H9 (cell line): ENCODE data around the gene PYGB. TPM values are rescaled to one million over a fixed set of nuclear protein-coding genes. Genes with fewer than 3 reads are reported as not detected.

Experiments used
- DNase-seq: peaks from one replicate; pipeline ENCODE4 v3.0.0-alpha.2; 2017
- H2AFZ ChIP-seq: one replicate; pipeline ENCODE4 v1.6.1; 2013; ENCODE audit warnings: mild to moderate bottlenecking, low read length, control low read depth, moderate library complexity
- H2AK5ac ChIP-seq: 2 replicates; pipeline ENCODE4 v1.6.1; 2013; ENCODE audit warnings: low read length, control low read depth, mixed read lengths; ENCODE audit not compliant: insufficient read length
- H2BK120ac ChIP-seq: one replicate; pipeline ENCODE4 v1.6.1; 2013; ENCODE audit warnings: low read depth, mild to moderate bottlenecking, low read length, control low read depth, inconsistent platforms; ENCODE audit not compliant: poor library complexity, severe bottlenecking
- H2BK12ac ChIP-seq: 2 replicates; pipeline ENCODE4 v1.6.1; 2013; ENCODE audit warnings: low read length, control low read depth, mixed read lengths, low read depth; ENCODE audit not compliant: insufficient read length
- H2BK15ac ChIP-seq: 2 replicates; pipeline ENCODE4 v1.6.1; 2013; ENCODE audit warnings: low read depth, low read length, control low read depth
- H2BK20ac ChIP-seq: one replicate; pipeline ENCODE4 v1.6.1; 2013; ENCODE audit warnings: low read depth, mild to moderate bottlenecking, low read length, control low read depth, inconsistent platforms; ENCODE audit not compliant: poor library complexity, severe bottlenecking
- H2BK5ac ChIP-seq: 2 replicates; pipeline ENCODE4 v1.6.1; 2013; ENCODE audit warnings: low read length, control low read depth, mixed read lengths; ENCODE audit not compliant: insufficient read length
- H3K14ac ChIP-seq: 2 replicates; pipeline ENCODE4 v1.6.1; 2013; ENCODE audit warnings: low read length, control low read depth; ENCODE audit not compliant: insufficient read depth
- H3K18ac ChIP-seq: 2 replicates; pipeline ENCODE4 v1.6.1; 2013; ENCODE audit warnings: low read depth, mild to moderate bottlenecking, mixed read lengths, low read length, control low read depth; ENCODE audit not compliant: insufficient read length
- H3K23ac ChIP-seq: 2 replicates; pipeline ENCODE4 v1.6.1; 2013; ENCODE audit warnings: low read length, control low read depth, mixed read lengths, low read depth; ENCODE audit not compliant: insufficient read length
- H3K23me2 ChIP-seq: 2 replicates; pipeline ENCODE4 v1.6.1; 2013; ENCODE audit warnings: low read depth, mild to moderate bottlenecking, mixed read lengths, low read length, control low read depth; ENCODE audit not compliant: insufficient read length, poor library complexity, severe bottlenecking
- H3K27ac ChIP-seq: 2 replicates; pipeline ENCODE4 v1.5.1; 2013; ENCODE audit warnings: low read length, control low read depth, mixed read lengths, low read depth; ENCODE audit not compliant: insufficient read length
- H3K27me3 ChIP-seq: 2 replicates; pipeline ENCODE4 v1.6.1; 2013; ENCODE audit warnings: low read length, control low read depth, inconsistent platforms; ENCODE audit not compliant: insufficient read depth
- H3K4ac ChIP-seq: 2 replicates; pipeline ENCODE4 v1.6.1; 2013; ENCODE audit warnings: low read depth, mild to moderate bottlenecking, control low read depth, inconsistent platforms, low read length, moderate library complexity
- H3K4me1 ChIP-seq: 2 replicates; pipeline ENCODE4 v1.6.1; 2013; ENCODE audit warnings: low read length, control low read depth, inconsistent platforms; ENCODE audit not compliant: insufficient read depth
- H3K4me2 ChIP-seq: 2 replicates; pipeline ENCODE4 v1.6.1; 2013; ENCODE audit warnings: low read length, control low read depth, mixed read lengths; ENCODE audit not compliant: insufficient read length, insufficient read depth
- H3K56ac ChIP-seq: 2 replicates; pipeline ENCODE4 v1.6.1; 2013; ENCODE audit warnings: low read depth, mild to moderate bottlenecking, mixed read lengths, low read length, control low read depth; ENCODE audit not compliant: insufficient read length
- H3K79me1 ChIP-seq: 2 replicates; pipeline ENCODE4 v1.6.1; 2013; ENCODE audit warnings: low read depth, mild to moderate bottlenecking, moderate library complexity, low read length, control low read depth, inconsistent platforms; ENCODE audit not compliant: insufficient read depth, poor library complexity, severe bottlenecking
- H3K79me2 ChIP-seq: 2 replicates; pipeline ENCODE4 v1.6.1; 2013; ENCODE audit warnings: low read length, control low read depth, inconsistent platforms; ENCODE audit not compliant: insufficient read depth
- H3K9ac ChIP-seq: 2 replicates; pipeline ENCODE4 v1.6.1; 2013; ENCODE audit warnings: low read length, control low read depth, mixed read lengths; ENCODE audit not compliant: insufficient read length; ENCODE audit errors: extremely low read depth
- H3K9me3 ChIP-seq: one replicate; pipeline ENCODE4 v1.6.1; 2013; ENCODE audit warnings: low read depth, low read length, inconsistent platforms; ENCODE audit not compliant: control insufficient read depth
- H3T11ph ChIP-seq: one replicate; pipeline ENCODE4 v1.6.1; 2013; ENCODE audit warnings: mild to moderate bottlenecking, low read length, control low read depth, inconsistent platforms
- H4K20me1 ChIP-seq: one replicate; pipeline ENCODE4 v1.6.1; 2013; ENCODE audit not compliant: control insufficient read depth, insufficient read length, insufficient read depth
- H4K5ac ChIP-seq: 2 replicates; pipeline ENCODE4 v1.6.1; 2013; ENCODE audit warnings: low read depth, mild to moderate bottlenecking, mixed read lengths, low read length, control low read depth; ENCODE audit not compliant: insufficient read length
- H4K8ac ChIP-seq: replicated peaks from 2 replicates; pipeline ENCODE4 v1.6.1; 2013; ENCODE audit warnings: low read length, control low read depth, mixed read lengths, low read depth; ENCODE audit not compliant: insufficient read length
- H4K91ac ChIP-seq: 2 replicates; pipeline ENCODE4 v1.6.1; 2013; ENCODE audit warnings: low read depth, mild to moderate bottlenecking, moderate library complexity, mixed read lengths, low read length, control low read depth; ENCODE audit not compliant: insufficient read length
- H3K27ac Mint-ChIP-seq, 3 experiments: 2 replicates in 2 of 3; 3 replicates in 1 of 3; pipeline ENCODE4 v1.8.0; 2020 to 2021; ENCODE audit warnings: mixed read lengths in 3 of 3, mild to moderate bottlenecking in 1 of 3, moderate library complexity in 1 of 3
- H3K27me3 Mint-ChIP-seq: 2 replicates; pipeline ENCODE4 v1.8.0; 2021; ENCODE audit warnings: low read depth, mild to moderate bottlenecking, moderate library complexity, mixed read lengths
- H3K36me3 Mint-ChIP-seq, 3 experiments: 2 replicates in 2 of 3; 3 replicates in 1 of 3; pipeline ENCODE4 v1.8.0; 2020 to 2021; ENCODE audit warnings: low read depth in 3 of 3, mixed read lengths in 3 of 3; ENCODE audit not compliant: insufficient read depth in 1 of 3
- H3K4me1 Mint-ChIP-seq, 2 experiments: 2 replicates each; pipeline ENCODE4 v1.8.0; 2020; ENCODE audit warnings: mixed read lengths in 2 of 2
- H3K4me3 Mint-ChIP-seq, 2 experiments: 2 replicates in 1 of 2; 3 replicates in 1 of 2; pipeline ENCODE4 v1.8.0; 2020 to 2021; ENCODE audit warnings: mild to moderate bottlenecking in 2 of 2, mixed read lengths in 2 of 2, moderate library complexity in 1 of 2
- H3K9me3 Mint-ChIP-seq, 2 experiments: 2 replicates in 1 of 2; 3 replicates in 1 of 2; pipeline ENCODE4 v1.8.0; 2020; ENCODE audit warnings: mild to moderate bottlenecking in 2 of 2, mixed read lengths in 2 of 2, moderate library complexity in 1 of 2
- CTCF ChIP-seq: fragments of 200-600 bp; sonication (generic); conservative IDR thresholded peaks from 3 replicates; pipeline ENCODE4 v1.8.0; 2021; ENCODE audit warnings: antibody characterized with exemption, mild to moderate bottlenecking
- WGBS: extraction: QIAGEN DNeasy Blood & Tissue Kit; methylation state at CpG from one replicate; pipeline ENCODE4 v1.1.7; 2013; ENCODE audit warnings: missing lambda C conversion rate, low lambda C conversion rate, mixed read lengths; ENCODE audit not compliant: insufficient read length; ENCODE audit errors: extremely low coverage; 5-methylcytosine and 5-hydroxymethylcytosine counted together
- total RNA-seq: library from RNA; stranded (reverse); gene quantifications from 2 replicates; pipeline ENCODE4 v1.2.1, GENCODE V29; 2021

Gene PYGB
- total RNA-seq, 1 experiment from 2014 or later: 46.9 TPM

- Histone ChIP-seq H2BK20ac (no peak overlapping the region), H2BK12ac (no peak overlapping the region), H2BK15ac (no peak overlapping the region), H3K4ac (no peak overlapping the region), H4K91ac (no peak overlapping the region), H3T11ph (no peak overlapping the region), H3K9ac (no peak overlapping the region), H4K5ac (no peak overlapping the region), H3K4me2 (no peak overlapping the region), H2AFZ (no peak overlapping the region), H3K18ac (no peak overlapping the region), H3K23ac (no peak overlapping the region), H4K8ac (no peak overlapping the region), H3K79me1 (no peaks in the 10 kb centered on the region), H2AK5ac (no peak overlapping the region), H3K56ac (no peak overlapping the region), H3K9me3 (no peaks in the 10 kb centered on the region), H3K23me2 (no peaks in the 10 kb centered on the region), H3K27me3 (no peaks in the 10 kb centered on the region), H2BK5ac (no peak overlapping the region), H3K4me1 (no peaks in the 10 kb centered on the region), H4K20me1 (no peaks in the 10 kb centered on the region), H2BK120ac (no peak overlapping the region), H3K27ac (no peak overlapping the region), H3K14ac (no peak overlapping the region), H3K79me2 (no peaks in the 10 kb centered on the region)
- Mint-ChIP-seq H3K4me3 (no peak overlapping the region), H3K9me3 (no peaks in the 10 kb centered on the region; a peak in 1 of 5 replicates), H3K27ac (peak overlapping the region in 1 of 3 experiments; percentile 40; a peak in 1 of 7 replicates), H3K27me3 (no peaks in the 10 kb centered on the region; the same call in 1 of the 2 replicates), H3K4me1 (peaks cover 0 to 4% of the 10 kb centered on the region in 2 experiments; a peak in 1 of 4 replicates), H3K36me3 (peaks cover 22 to 54% (median 54%) of the 10 kb centered on the region in 3 experiments)
- no CpG with 5 or more reads among the region's 22 CpGs for WGBS
- no peak for TF ChIP-seq CTCF
- DNase-seq: no peak
These were observed 40.7 kb downstream of the PYGB start for GRCh38 chr20:25288291-25289181.
